ENCODE measurements around the gene PKN3.

DNA sequence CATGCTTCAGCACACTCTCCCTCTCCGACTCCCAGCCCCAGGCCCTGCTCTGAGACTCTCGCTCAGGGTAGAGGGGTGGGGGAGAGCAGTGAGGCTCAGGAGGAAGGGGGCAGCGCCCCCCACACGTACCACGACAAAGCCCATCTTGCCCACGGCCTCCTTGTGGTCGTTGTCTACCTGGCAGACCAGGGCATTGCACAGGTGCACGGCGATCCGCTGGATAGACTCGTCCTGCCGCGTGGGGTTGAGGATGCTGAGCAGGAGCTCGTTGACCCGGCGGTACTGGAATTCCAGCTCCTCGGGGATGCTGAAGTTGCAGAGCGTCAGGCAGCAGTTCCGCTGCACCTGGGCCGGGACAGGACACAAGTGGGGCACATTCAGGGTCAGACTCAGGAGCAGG lies 40.1 kb downstream of the PKN3 start:
- TF ChIP-seq CTCF (IDR thresholded peaks at IDR 0.05) (no peak), POLR2A (IDR thresholded peaks at IDR 0.05) (no peak), POLR2AphosphoS5 (IDR thresholded peaks at IDR 0.05) (no peak)

All from gastroesophageal sphincter (tissue), 3 donors.